K562 (cell line): ENCODE measurements around the gene YBEY. TPM values are rescaled to one million over a fixed set of nuclear protein-coding genes. Genes with fewer than 3 reads are reported as not detected.
A peak's percentile ranks its signal among the peaks of the same experiment; 100 is the strongest.

Experiments
- CHD2 ChIP-seq: IDR thresholded peaks from 2 replicates; pipeline ENCODE4 v1.6.1; 2011; ENCODE audit warnings: low read depth, low read length
- CREB5 ChIP-seq: fragments of 250-450 bp; sonication (Bioruptor Pico); IDR thresholded peaks from 2 replicates; pipeline ENCODE4 v1.5.0; 2020; ENCODE audit warnings: mild to moderate bottlenecking
- CTCF ChIP-seq, 3 experiments: IDR thresholded peaks in 2 of 3; conservative IDR thresholded peaks in 1 of 3; 2 replicates each; pipeline ENCODE4 v1.5.1; 2011 to 2012; ENCODE audit warnings: low read length in 3 of 3, mild to moderate bottlenecking in 3 of 3, control low read depth in 2 of 3, improper control_type of control experiment in 1 of 3, inconsistent platforms in 1 of 3, low read depth in 1 of 3, mixed read lengths in 1 of 3, moderate library complexity in 1 of 3; ENCODE audit not compliant: insufficient read depth in 2 of 3
- EGR1 ChIP-seq: fragments of 450-650 bp; conservative IDR thresholded peaks from 2 replicates; pipeline ENCODE4 v1.6.1; 2017; ENCODE audit warnings: mild to moderate bottlenecking
- HDAC1 ChIP-seq, 2 experiments: fragments of 450-650 bp; IDR thresholded peaks; 2 replicates each; pipeline ENCODE4 v1.6.1; 2016 to 2017; ENCODE audit warnings: inconsistent platforms in 1 of 2, mild to moderate bottlenecking in 1 of 2, moderate library complexity in 1 of 2
- HEY1 ChIP-seq: fragments of 250-450 bp; sonication (Bioruptor Pico); IDR thresholded peaks from 2 replicates; pipeline ENCODE4 v1.5.0; 2020; ENCODE audit warnings: mild to moderate bottlenecking, moderate library complexity, borderline replicate concordance
- KAT2B ChIP-seq: IDR thresholded peaks from one replicate; pipeline ENCODE4 v1.6.1; 2012; ENCODE audit warnings: low read depth, mild to moderate bottlenecking, control low read depth, inconsistent platforms, low read length, moderate library complexity
- PKNOX1 ChIP-seq: fragments of 450-650 bp; IDR thresholded peaks from 2 replicates; pipeline ENCODE4 v1.6.1; 2016
- POLR2B ChIP-seq: fragments of 450-650 bp; IDR thresholded peaks from 2 replicates; pipeline ENCODE4 v1.6.1; 2018; ENCODE audit warnings: low read depth; ENCODE audit not compliant: partially characterized antibody
- PRDM10 ChIP-seq: fragments of 450-650 bp; IDR thresholded peaks from 2 replicates; pipeline ENCODE4 v1.6.1; 2018; ENCODE audit not compliant: partially characterized antibody
- SMARCA4 ChIP-seq: fragments of 450-650 bp; IDR thresholded peaks from 2 replicates; pipeline ENCODE4 v1.6.1; 2016
- TEAD2 ChIP-seq: fragments of 450-650 bp; IDR thresholded peaks from 2 replicates; pipeline ENCODE4 v1.6.1; 2016; ENCODE audit warnings: missing genetic modification characterization, control low read depth, missing compliant biosample characterization
- USF1 ChIP-seq: sonication (generic); formaldehyde crosslinking; IDR thresholded peaks from 2 replicates; pipeline ENCODE4 v1.9.0; 2022; ENCODE audit warnings: mild to moderate bottlenecking, missing genetic modification reagents
- VEZF1 ChIP-seq: fragments of 200-800 bp; sonication (Bioruptor generic); IDR thresholded peaks from 2 replicates; pipeline ENCODE4 v1.6.1; 2017; ENCODE audit warnings: missing genetic modification characterization, missing compliant biosample characterization
- ZNF12 ChIP-seq: sonication (generic); formaldehyde crosslinking; IDR thresholded peaks from 2 replicates; pipeline ENCODE4 v1.4.0; 2020; ENCODE audit warnings: mild to moderate bottlenecking, missing genetic modification reagents
- ZNF175 ChIP-seq: fragments of 200-800 bp; sonication (Bioruptor generic); IDR thresholded peaks from 2 replicates; pipeline ENCODE4 v1.6.1; 2016; ENCODE audit warnings: low read depth, mild to moderate bottlenecking, missing genetic modification characterization, missing compliant biosample characterization
- ZNF316 ChIP-seq: fragments of 450-650 bp; IDR thresholded peaks from 2 replicates; pipeline ENCODE4 v1.6.1; 2016
- ZNF668 ChIP-seq: fragments of 250-450 bp; sonication (Bioruptor Pico); IDR thresholded peaks from 2 replicates; pipeline ENCODE4 v1.8.0; 2022; ENCODE audit warnings: mild to moderate bottlenecking, inconsistent platforms
- polyA plus RNA-seq, 8 experiments: library from polyadenylated mRNA; depleted of rRNA in 4 of 8; stranded (reverse) in 5 of 8; unstranded in 3 of 8; fragments of >200 nt; fragmentation: Nextera tagmentation in 2 of 8; fragmentation: Illumina TruSeq in 1 of 8; extraction: Ambion mirVana in 2 of 8; extraction: Trizol in 1 of 8; gene quantifications; 2 replicates each; pipeline versions ENCODE4 v1.2.1 to v1.2.3, GENCODE V29; 2011 to 2014; ENCODE audit warnings: inconsistent platforms in 1 of 8, missing spikeins in 1 of 8
- total RNA-seq, 7 experiments: library from RNA; depleted of rRNA in 6 of 7; stranded (reverse); fragments of >200 nt in 6 of 7; fragmentation: Illumina TruSeq in 2 of 7; extraction: Trizol in 2 of 7; gene quantifications; 2 replicates each; pipeline versions ENCODE4 v1.2.1 to v1.2.3, GENCODE V29; 2011 to 2021; ENCODE audit warnings: low replicate concordance in 1 of 7

YBEY gene
- total and polyA plus RNA-seq, 9 of the 15 experiments (the other 6 are each of a cell fraction or from before 2014, with no cell fraction given): 6.4 to 28.0 (median 12.4) TPM

GRCh38 chr21:46319186-46319585 lies 33.0 kb downstream of the YBEY start (continued):
- TF ChIP-seq ZNF316 (no peak), VEZF1 (CRISPR knock-in tag) (no peak), KAT2B (no peak), ZNF12 (no peak), EGR1 (no peak), SMARCA4 (no peak), PRDM10 (no peak), ZNF175 (CRISPR knock-in tag) (no peak), HEY1 (no peak), CHD2 (no peak), CTCF (IDR thresholded peaks at IDR 0.05 in 2 of 3, conservative IDR thresholded peaks at IDR 0.05 in 1 of 3; ENCODE audit: insufficient read depth in 2 of 3, low read depth in 1 of 3, low read length in 3 of 3) (no peak), PKNOX1 (no peak), HDAC1 (IDR thresholded peaks at IDR 0.05) (no peak), USF1 (peak; percentile 43; the same call in 1 of the 2 replicates), CREB5 (no peak), ZNF668 (CRISPR knock-in tag) (no peak), TEAD2 (tag) (no peak), POLR2B (no peak)
